Fibroblast of lung (primary cell): ENCODE measurements around the gene OPRD1. TPM values are rescaled to one million over a fixed set of nuclear protein-coding genes. Genes with fewer than 3 reads are reported as not detected.
"Not testable (repeated sequence)": the region's sequence is repeated elsewhere in the genome, so short reads cannot be mapped to it uniquely, and the experiment has no call there.

Experiments used
- DNase-seq, 2 donors: peaks; one replicate each; pipeline versions ENCODE4 v3.0.0 to v3.0.0-alpha.2; 2010; ENCODE audit warnings: low read depth in 2 of 2
- H2AFZ ChIP-seq: 2 replicates; pipeline ENCODE4 v1.5.1; 2012; ENCODE audit warnings: low read length, control low read depth, inconsistent platforms
- H3K27ac ChIP-seq: 2 replicates; pipeline ENCODE4 v1.5.1; 2011; ENCODE audit warnings: low read length, control low read depth; ENCODE audit not compliant: insufficient read depth
- H3K27me3 ChIP-seq: 2 replicates; pipeline ENCODE4 v1.5.1; 2011; ENCODE audit warnings: mild to moderate bottlenecking, low read length; ENCODE audit not compliant: control insufficient read depth, insufficient read depth
- H3K36me3 ChIP-seq: 2 replicates; pipeline ENCODE4 v1.5.1; 2011; ENCODE audit warnings: low read length; ENCODE audit not compliant: control insufficient read depth, insufficient read depth
- H3K4me1 ChIP-seq: 2 replicates; pipeline ENCODE4 v1.5.1; 2011; ENCODE audit warnings: low read length; ENCODE audit not compliant: control insufficient read depth, insufficient read depth; ENCODE audit errors: extremely low read depth
- H3K4me2 ChIP-seq: 2 replicates; pipeline ENCODE4 v1.5.1; 2011; ENCODE audit warnings: low read length, control low read depth; ENCODE audit not compliant: insufficient read depth; ENCODE audit errors: extremely low read depth
- H3K4me3 ChIP-seq, 4 experiments: fragments of 200-600 bp in 1 of 4; sonication (generic) in 1 of 4; replicated peaks in 1 of 4; 2 replicates each; pipeline ENCODE4 v1.5.1; 2011 to 2016; ENCODE audit warnings: low read length in 4 of 4, low read depth in 3 of 4, mild to moderate bottlenecking in 3 of 4, control low read depth in 2 of 4, inconsistent platforms in 1 of 4, mixed read lengths in 1 of 4; ENCODE audit not compliant: insufficient read depth in 1 of 4; ENCODE audit errors: control extremely low read depth in 1 of 4
- H3K79me2 ChIP-seq: 2 replicates; pipeline ENCODE4 v1.5.1; 2012; ENCODE audit warnings: mild to moderate bottlenecking, low read length, inconsistent platforms; ENCODE audit not compliant: control insufficient read depth, insufficient read depth
- H3K9ac ChIP-seq: 2 replicates; pipeline ENCODE4 v1.5.1; 2011; ENCODE audit warnings: mild to moderate bottlenecking, low read length, control low read depth; ENCODE audit not compliant: insufficient read depth
- H3K9me3 ChIP-seq: 2 replicates; pipeline ENCODE4 v1.5.1; 2012; ENCODE audit warnings: low read depth, low read length; ENCODE audit not compliant: control insufficient read depth, insufficient read depth
- H4K20me1 ChIP-seq: 2 replicates; pipeline ENCODE4 v1.5.1; 2011; ENCODE audit warnings: low read length; ENCODE audit not compliant: control insufficient read depth, insufficient read depth; ENCODE audit errors: extremely low read depth
- EZH2 ChIP-seq: IDR thresholded peaks from 2 replicates; pipeline ENCODE4 v1.5.1; 2012; ENCODE audit warnings: low read length, control low read depth, mild to moderate bottlenecking; ENCODE audit errors: missing control alignments
- polyA plus RNA-seq, 2 donors: library from polyadenylated mRNA; depleted of rRNA in 1 of 2; stranded (reverse) in 1 of 2; unstranded in 1 of 2; fragments of >200 nt; gene quantifications; 2 replicates each; pipeline ENCODE4 v1.2.1, GENCODE V29; 2011 to 2012; ENCODE audit warnings: missing spikeins in 1 of 2
- total RNA-seq: library from RNA; depleted of rRNA; stranded (reverse); fragments of >200 nt; gene quantifications from 2 replicates; pipeline ENCODE4 v1.2.1, GENCODE V29; 2014
- TF ChIP-seq, protein P1 (sequence below), 2 donors: IDR thresholded peaks in 1 of 2; conservative IDR thresholded peaks in 1 of 2; 1 replicate in 1 of 2; 2 replicates in 1 of 2; pipeline ENCODE4 v1.5.1; 2011 to 2012; ENCODE audit warnings: low read length in 2 of 2, control low read depth in 1 of 2, inconsistent platforms in 1 of 2, low read depth in 1 of 2, mild to moderate bottlenecking in 1 of 2

Gene OPRD1
- total and polyA plus RNA-seq, 2 donors (not counting 1 experiment from before 2014, with no cell fraction given): under 0.01 to 0.01 TPM

DNA sequence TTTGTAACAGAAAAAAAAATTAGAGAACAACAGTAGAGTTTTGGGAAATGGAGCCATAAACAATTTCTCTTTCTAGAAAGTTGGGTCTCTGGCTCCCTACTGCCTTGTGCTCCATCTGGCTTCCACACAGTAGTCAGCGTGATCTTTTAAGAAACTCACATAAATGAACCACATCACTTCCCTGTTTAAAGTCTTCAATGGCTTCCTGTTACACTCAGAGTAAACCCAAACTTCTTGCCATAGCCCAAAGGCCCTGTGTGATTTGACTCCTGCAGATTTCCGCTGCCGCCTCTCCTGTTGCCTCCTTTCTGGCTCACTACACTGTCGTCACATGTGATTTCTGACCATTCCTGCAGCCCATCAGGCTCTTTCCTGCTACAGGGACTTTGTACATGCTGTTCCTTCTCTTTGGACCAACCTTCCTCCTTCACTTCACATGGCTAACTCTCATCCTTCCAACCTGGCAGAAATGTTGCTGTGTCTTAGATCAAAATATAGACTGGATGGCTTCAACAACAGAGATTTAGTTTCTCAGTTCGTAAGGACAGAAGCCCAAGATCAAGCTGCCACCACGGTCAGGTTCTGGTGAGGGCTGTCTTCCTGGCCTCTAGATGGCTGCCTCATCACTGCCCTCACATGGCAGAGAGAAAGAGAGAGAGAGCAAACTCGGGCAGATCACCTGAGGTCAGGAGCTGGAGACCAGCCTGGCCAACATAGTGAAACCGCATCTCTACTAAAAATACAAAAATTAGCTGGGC, 34.0 kb downstream of the OPRD1 start:
- TF ChIP-seq, protein P1, sequence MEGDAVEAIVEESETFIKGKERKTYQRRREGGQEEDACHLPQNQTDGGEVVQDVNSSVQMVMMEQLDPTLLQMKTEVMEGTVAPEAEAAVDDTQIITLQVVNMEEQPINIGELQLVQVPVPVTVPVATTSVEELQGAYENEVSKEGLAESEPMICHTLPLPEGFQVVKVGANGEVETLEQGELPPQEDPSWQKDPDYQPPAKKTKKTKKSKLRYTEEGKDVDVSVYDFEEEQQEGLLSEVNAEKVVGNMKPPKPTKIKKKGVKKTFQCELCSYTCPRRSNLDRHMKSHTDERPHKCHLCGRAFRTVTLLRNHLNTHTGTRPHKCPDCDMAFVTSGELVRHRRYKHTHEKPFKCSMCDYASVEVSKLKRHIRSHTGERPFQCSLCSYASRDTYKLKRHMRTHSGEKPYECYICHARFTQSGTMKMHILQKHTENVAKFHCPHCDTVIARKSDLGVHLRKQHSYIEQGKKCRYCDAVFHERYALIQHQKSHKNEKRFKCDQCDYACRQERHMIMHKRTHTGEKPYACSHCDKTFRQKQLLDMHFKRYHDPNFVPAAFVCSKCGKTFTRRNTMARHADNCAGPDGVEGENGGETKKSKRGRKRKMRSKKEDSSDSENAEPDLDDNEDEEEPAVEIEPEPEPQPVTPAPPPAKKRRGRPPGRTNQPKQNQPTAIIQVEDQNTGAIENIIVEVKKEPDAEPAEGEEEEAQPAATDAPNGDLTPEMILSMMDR (conservative IDR thresholded peaks at IDR 0.05 in 1 of 2, IDR thresholded peaks at IDR 0.05 in 1 of 2; ENCODE audit: low read depth in 1 of 2, low read length in 2 of 2): no peak
- TF ChIP-seq EZH2: no peak
- no peak overlapping the region for H2AFZ ChIP-seq
- no peak for DNase-seq

DNA sequence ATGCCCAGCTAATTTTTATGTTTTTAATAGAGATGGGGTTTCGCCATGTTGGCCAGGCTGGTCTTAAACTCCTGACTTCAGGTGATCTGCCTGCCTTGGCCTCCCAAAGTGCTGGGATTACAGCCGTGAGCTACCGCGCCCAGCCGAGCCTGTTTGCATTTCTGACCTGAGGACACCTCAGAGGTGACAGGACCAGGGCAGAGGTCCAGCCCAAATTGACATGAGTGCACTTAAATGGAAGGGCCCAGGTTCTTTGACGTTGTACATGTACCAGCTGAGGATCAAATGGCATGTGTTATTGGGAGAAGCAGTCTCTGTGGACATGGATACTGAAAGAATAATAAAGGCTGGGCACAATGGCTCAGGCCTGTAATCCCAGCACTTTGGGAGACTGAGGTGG, 35.2 kb downstream of the OPRD1 start:
- not testable (repeated sequence) for H3K4me2 ChIP-seq, H3K4me1 ChIP-seq, H3K79me2 ChIP-seq, H2AFZ ChIP-seq, H3K9ac ChIP-seq, DNase-seq, H3K36me3 ChIP-seq, H4K20me1 ChIP-seq, H3K9me3 ChIP-seq, H3K27me3 ChIP-seq, H3K27ac ChIP-seq, H3K4me3 ChIP-seq

More for the DNA sequence above, 34.0 kb downstream of the OPRD1 start:
- no peak overlapping the region for H3K9ac ChIP-seq
- no peak overlapping the region for H3K4me2 ChIP-seq
- H3K27me3 ChIP-seq: no peaks in the 10 kb centered on the region
- no peaks in the 10 kb centered on the region for H3K36me3 ChIP-seq
- H3K9me3 ChIP-seq: no peaks in the 10 kb centered on the region
- H3K79me2 ChIP-seq: no peaks in the 10 kb centered on the region
- no peaks in the 10 kb centered on the region for H4K20me1 ChIP-seq
- H3K4me1 ChIP-seq: no peaks in the 10 kb centered on the region
- H3K27ac ChIP-seq: no peak overlapping the region
- H3K4me3 ChIP-seq: no peak overlapping the region

DNA sequence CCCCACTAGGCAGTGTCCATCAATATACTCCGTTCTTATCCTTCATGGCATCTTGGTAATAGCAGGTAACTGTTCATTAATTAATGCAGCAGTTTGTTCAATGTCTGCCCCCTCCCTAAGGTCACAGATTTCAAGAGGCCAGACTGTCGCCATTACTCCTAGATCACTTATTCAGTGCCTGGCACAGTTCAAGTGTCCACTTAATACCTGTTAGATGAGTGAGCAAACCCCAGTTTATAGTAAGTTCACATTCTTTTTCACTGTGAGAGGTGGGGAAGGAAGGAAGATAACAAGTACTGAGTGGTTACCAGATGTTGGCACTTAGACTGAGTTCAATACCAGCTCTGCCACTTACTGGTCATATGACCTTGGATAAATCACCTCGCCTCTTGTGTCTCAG, 36.4 kb downstream of the OPRD1 start:
- Histone ChIP-seq H4K20me1 (no peaks in the 10 kb centered on the region), H3K36me3 (no peaks in the 10 kb centered on the region), H3K27ac (no peak overlapping the region), H3K27me3 (no peaks in the 10 kb centered on the region), H3K9ac (no peak overlapping the region), H2AFZ (no peak overlapping the region), H3K9me3 (no peaks in the 10 kb centered on the region), H3K79me2 (no peaks in the 10 kb centered on the region), H3K4me2 (no peak overlapping the region), H3K4me1 (no peaks in the 10 kb centered on the region), H3K4me3 (no peak overlapping the region)
- DNase-seq: no peak
- TF ChIP-seq, protein P1 (conservative IDR thresholded peaks at IDR 0.05 in 1 of 2, IDR thresholded peaks at IDR 0.05 in 1 of 2; ENCODE audit: low read depth in 1 of 2, low read length in 2 of 2): no peak
- no peak for TF ChIP-seq EZH2
